ENCODE data around the gene CCNI2.
A peak's percentile ranks its signal among the peaks of the same experiment; 100 is the strongest.

CCNI2 gene

GRCh38 chr5:132750471-132751230 is 3.4 kb downstream of the CCNI2 start:
- no peak for DNase-seq

- no peak for DNase-seq
Measured at GRCh38 chr5:132751444-132751843, 4.2 kb downstream of the CCNI2 start.

GRCh38 chr5:132751971-132752580 is 4.8 kb downstream of the CCNI2 start:
- no peak for DNase-seq

- no peak for DNase-seq
Measured at GRCh38 chr5:132752581-132753125, 5.4 kb downstream of the CCNI2 start.

GRCh38 chr5:132753135-132753987 is 6.1 kb downstream of the CCNI2 start:
- no peak for DNase-seq

GRCh38 chr5:132754111-132754510 is 6.9 kb downstream of the CCNI2 start:
- DNase-seq: no peak

- DNase-seq: peak; percentile 17
Measured at GRCh38 chr5:132754947-132755346, 7.7 kb downstream of the CCNI2 start.

- DNase-seq: no peak
Measured at GRCh38 chr5:132756542-132756941, 9.3 kb downstream of the CCNI2 start.

- no peak for DNase-seq
Measured at GRCh38 chr5:132758451-132758850, 11.2 kb downstream of the CCNI2 start.

GRCh38 chr5:132759114-132760048 is 12.2 kb downstream of the CCNI2 start:
- DNase-seq: no peak

GRCh38 chr5:132760049-132760420 is 12.8 kb downstream of the CCNI2 start:
- DNase-seq: no peak

GRCh38 chr5:132760601-132761317 is 13.5 kb downstream of the CCNI2 start:
- no peak for DNase-seq

- no peak for DNase-seq
Measured at GRCh38 chr5:132761321-132762240, 14.4 kb downstream of the CCNI2 start.

- DNase-seq: no peak
Measured at GRCh38 chr5:132762246-132763000, 15.2 kb downstream of the CCNI2 start.

- peak; percentile 66 for DNase-seq
Measured at GRCh38 chr5:132763181-132764036, 16.2 kb downstream of the CCNI2 start.

GRCh38 chr5:132764051-132764450 is 16.8 kb downstream of the CCNI2 start:
- DNase-seq: no peak

GRCh38 chr5:132764671-132765238 is 17.5 kb downstream of the CCNI2 start:
- DNase-seq: no peak

GRCh38 chr5:132765311-132766019 is 18.2 kb downstream of the CCNI2 start:
- DNase-seq: no peak

Data from MV-4-11 (cell line).